CD4-positive, alpha-beta T cell treated with Interleukin-15 for 4 hours (primary cell): ENCODE data around the gene KCNN3.

Experiments used
- DNase-seq: peaks from one replicate; pipeline ENCODE4 v3.0.0-alpha.2; 2020; ENCODE audit warnings: low spot score

The KCNN3 gene

GRCh38 chr1:154748405-154748775 lies 121.7 kb downstream of the KCNN3 start:
- no peak for DNase-seq

GRCh38 chr1:154747740-154748404 lies 122.2 kb downstream of the KCNN3 start:
- DNase-seq: peak; percentile 36

- no peak for DNase-seq
These were observed 122.7 kb downstream of the KCNN3 start for GRCh38 chr1:154747380-154747739.

- no peak for DNase-seq
These were observed 123.3 kb downstream of the KCNN3 start for GRCh38 chr1:154746622-154747299.

- DNase-seq: no peak
These were observed 124.2 kb downstream of the KCNN3 start for GRCh38 chr1:154745750-154746425.

GRCh38 chr1:154745286-154745731 lies 124.8 kb downstream of the KCNN3 start:
- no peak for DNase-seq

GRCh38 chr1:154744352-154745035 lies 125.6 kb downstream of the KCNN3 start:
- no peak for DNase-seq

GRCh38 chr1:154743526-154744036 lies 126.5 kb downstream of the KCNN3 start:
- DNase-seq: no peak

- DNase-seq: no peak
These were observed 127.5 kb downstream of the KCNN3 start for GRCh38 chr1:154742606-154743005.

- no peak for DNase-seq
These were observed 128.2 kb downstream of the KCNN3 start for GRCh38 chr1:154741741-154742495.

- DNase-seq: no peak
These were observed 128.8 kb downstream of the KCNN3 start for GRCh38 chr1:154741327-154741726.

- no peak for DNase-seq
These were observed 130.4 kb downstream of the KCNN3 start for GRCh38 chr1:154739654-154740053.

GRCh38 chr1:154736841-154737240 lies 133.2 kb downstream of the KCNN3 start:
- no peak for DNase-seq

GRCh38 chr1:154735804-154736168 lies 134.3 kb downstream of the KCNN3 start:
- DNase-seq: no peak

GRCh38 chr1:154735061-154735803 lies 134.8 kb downstream of the KCNN3 start:
- DNase-seq: no peak

- DNase-seq: no peak
These were observed 136.5 kb downstream of the KCNN3 start for GRCh38 chr1:154733621-154734020.

GRCh38 chr1:154730986-154731489 lies 139.0 kb downstream of the KCNN3 start:
- no peak for DNase-seq

GRCh38 chr1:154730259-154730658 lies 139.8 kb downstream of the KCNN3 start:
- no peak for DNase-seq

- DNase-seq: no peak
These were observed 140.5 kb downstream of the KCNN3 start for GRCh38 chr1:154729577-154729976.

GRCh38 chr1:154729031-154729442 lies 141.0 kb downstream of the KCNN3 start:
- DNase-seq: no peak
